ENCODE measurements around the gene RER1.

The RER1 gene

GRCh38 chr1:2375923-2376260 lies 15.7 kb upstream of the RER1 start:
- DNase-seq (ENCODE audit: low spot score) = no peak

GRCh38 chr1:2376261-2376741 lies 15.3 kb upstream of the RER1 start:
- no peak for DNase-seq (ENCODE audit: low spot score)

GRCh38 chr1:2376931-2377672 lies 14.5 kb upstream of the RER1 start:
- no peak for DNase-seq (ENCODE audit: low spot score)

GRCh38 chr1:2377751-2378440 lies 13.7 kb upstream of the RER1 start:
- DNase-seq (ENCODE audit: low spot score) = no peak

GRCh38 chr1:2378441-2378851 lies 13.2 kb upstream of the RER1 start:
- no peak for DNase-seq (ENCODE audit: low spot score)

GRCh38 chr1:2378956-2379732 lies 12.5 kb upstream of the RER1 start:
- no peak for DNase-seq (ENCODE audit: low spot score)

GRCh38 chr1:2379733-2380404 lies 11.8 kb upstream of the RER1 start:
- no peak for DNase-seq (ENCODE audit: low spot score)

- DNase-seq (ENCODE audit: low spot score) = no peak
These were observed 10.6 kb upstream of the RER1 start for GRCh38 chr1:2380816-2381591.

GRCh38 chr1:2381741-2382620 lies 9.7 kb upstream of the RER1 start:
- DNase-seq (ENCODE audit: low spot score) = peak; percentile 98

- peak; percentile 78 for DNase-seq (ENCODE audit: low spot score)
These were observed 8.8 kb upstream of the RER1 start for GRCh38 chr1:2382621-2383361.

GRCh38 chr1:2383576-2383975 lies 8.1 kb upstream of the RER1 start:
- DNase-seq (ENCODE audit: low spot score) = no peak

- no peak for DNase-seq (ENCODE audit: low spot score)
These were observed 7.3 kb upstream of the RER1 start for GRCh38 chr1:2384130-2384860.

- DNase-seq (ENCODE audit: low spot score) = no peak
These were observed 6.6 kb upstream of the RER1 start for GRCh38 chr1:2384941-2385481.

GRCh38 chr1:2385606-2386280 lies 5.9 kb upstream of the RER1 start:
- no peak for DNase-seq (ENCODE audit: low spot score)

- DNase-seq (ENCODE audit: low spot score) = no peak
These were observed 4.7 kb upstream of the RER1 start for GRCh38 chr1:2386636-2387611.

- no peak for DNase-seq (ENCODE audit: low spot score)
These were observed 3.4 kb upstream of the RER1 start for GRCh38 chr1:2388004-2388913.
